Mesendoderm (in vitro differentiated cells): ENCODE data around the gene R3HDM2. TPM values are rescaled to one million over a fixed set of nuclear protein-coding genes. Genes with fewer than 3 reads are reported as not detected.

Source experiments
- DNase-seq: peaks from one replicate; pipeline ENCODE4 v3.0.0; 2013
- H2AK5ac ChIP-seq: 2 replicates; pipeline ENCODE4 v1.6.1; 2013; ENCODE audit warnings: low read length, inconsistent platforms
- H2BK120ac ChIP-seq: 2 replicates; pipeline ENCODE4 v1.6.1; 2013; ENCODE audit warnings: low read depth, mild to moderate bottlenecking, low read length, moderate library complexity, mixed read lengths
- H2BK15ac ChIP-seq: replicated peaks from 2 replicates; pipeline ENCODE4 v1.6.1; 2013; ENCODE audit warnings: low read depth, mild to moderate bottlenecking, moderate library complexity
- H2BK5ac ChIP-seq: 2 replicates; pipeline ENCODE4 v1.6.1; 2013; ENCODE audit warnings: low read length, inconsistent platforms
- H3K18ac ChIP-seq: 2 replicates; pipeline ENCODE4 v1.6.1; 2013; ENCODE audit warnings: mild to moderate bottlenecking, low read length, mixed read lengths
- H3K23ac ChIP-seq: one replicate; pipeline ENCODE4 v1.6.1; 2013; ENCODE audit warnings: low read length
- H3K27ac ChIP-seq: 2 replicates; pipeline ENCODE4 v1.5.1; 2013; ENCODE audit warnings: low read depth, mild to moderate bottlenecking, inconsistent platforms, low read length, moderate library complexity
- H3K27me3 ChIP-seq: 2 replicates; pipeline ENCODE4 v1.6.1; 2013; ENCODE audit warnings: low read length, control low read depth, mild to moderate bottlenecking, inconsistent platforms; ENCODE audit not compliant: insufficient read depth, poor library complexity
- H3K36me3 ChIP-seq: 2 replicates; pipeline ENCODE4 v1.6.1; 2013; ENCODE audit warnings: low read length, inconsistent platforms; ENCODE audit not compliant: control insufficient read depth, insufficient read depth
- H3K4ac ChIP-seq: one replicate; pipeline ENCODE4 v1.6.1; 2013; ENCODE audit warnings: low read depth, mild to moderate bottlenecking, low read length, moderate library complexity
- H3K4me1 ChIP-seq: 2 replicates; pipeline ENCODE4 v1.6.1; 2013; ENCODE audit warnings: low read depth, low read length, inconsistent platforms; ENCODE audit not compliant: control insufficient read depth
- H3K4me2 ChIP-seq: 2 replicates; pipeline ENCODE4 v1.6.1; 2013; ENCODE audit warnings: low read length
- H3K4me3 ChIP-seq: 2 replicates; pipeline ENCODE4 v1.5.1; 2013; ENCODE audit warnings: mild to moderate bottlenecking, low read length
- H3K56ac ChIP-seq: one replicate; pipeline ENCODE4 v1.6.1; 2013; ENCODE audit warnings: low read length
- H3K79me1 ChIP-seq: 2 replicates; pipeline ENCODE4 v1.6.1; 2013; ENCODE audit warnings: low read length, inconsistent platforms
- H3K79me2 ChIP-seq: 2 replicates; pipeline ENCODE4 v1.6.1; 2013; ENCODE audit warnings: mild to moderate bottlenecking, low read length; ENCODE audit not compliant: control insufficient read depth, insufficient read depth
- H3K9ac ChIP-seq: 2 replicates; pipeline ENCODE4 v1.6.1; 2013; ENCODE audit warnings: low read length, inconsistent platforms
- H4K5ac ChIP-seq: one replicate; pipeline ENCODE4 v1.6.1; 2013; ENCODE audit warnings: low read length
- H4K8ac ChIP-seq: one replicate; pipeline ENCODE4 v1.6.1; 2013; ENCODE audit warnings: low read depth, mild to moderate bottlenecking, control low read depth, low read length, moderate library complexity
- WGBS: extraction: QIAGEN DNeasy Blood & Tissue Kit; methylation state at CpG from one replicate; pipeline ENCODE4 v1.1.7; 2013; ENCODE audit warnings: low lambda C conversion rate, missing lambda C conversion rate; ENCODE audit not compliant: insufficient coverage; ENCODE audit errors: extremely low coverage; 5-methylcytosine and 5-hydroxymethylcytosine counted together
- polyA plus RNA-seq, 2 experiments: library from polyadenylated mRNA; stranded (reverse); fragments of 200-250 nt; gene quantifications; one replicate each; pipeline ENCODE4 v1.2.3, GENCODE V29; 2013

The R3HDM2 gene
- 14.4 TPM for polyA plus RNA-seq (2013, experiment 1 of 2)
- 14.6 TPM for polyA plus RNA-seq (2013, experiment 2 of 2)

DNA sequence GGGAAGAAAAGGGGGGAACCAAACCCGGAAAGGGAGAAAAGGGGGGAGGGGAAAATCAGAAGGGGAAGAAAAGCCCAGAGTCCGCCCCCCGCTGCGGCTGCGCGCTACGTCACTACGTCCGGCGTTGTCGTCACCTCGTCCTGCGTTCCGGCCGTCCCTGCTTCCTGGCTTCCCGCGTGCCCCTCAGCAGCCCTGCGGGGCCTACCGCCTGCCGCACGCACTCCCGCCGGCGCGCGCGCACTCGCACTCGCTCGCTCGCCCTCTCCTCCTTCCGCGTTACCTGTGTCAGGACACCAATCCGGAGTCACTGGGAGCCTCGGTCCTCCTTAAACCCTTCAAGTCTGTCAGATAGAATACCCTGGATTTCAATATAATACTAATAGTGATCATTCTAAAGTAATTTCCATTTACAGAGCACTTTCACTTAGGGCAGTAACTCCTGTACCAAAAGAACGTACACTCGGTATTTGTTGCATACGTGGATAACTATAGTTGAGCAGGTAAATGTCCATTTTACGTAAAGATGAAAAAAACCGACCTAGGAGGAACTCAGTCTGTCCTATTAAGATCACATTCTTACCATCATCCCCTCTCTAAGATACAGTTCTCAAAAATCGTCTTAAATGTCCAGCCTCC lies at the start of gene R3HDM2:
R3HDM2 (minus strand) TSS at position 113 of the 636 bp plus-strand sequence. CDS start 120,615 bp downstream, outside the sequence.
- Histone ChIP-seq H2BK15ac (no peak within 1 kb of the TSS), H3K4me1 (no peaks in the 10 kb centered on the region), H3K27me3 (no peaks in the 10 kb centered on the region), H3K18ac (peak within 1 kb of the TSS; percentile 99), H3K4me3 (peak within 1 kb of the TSS; percentile 65), H3K27ac (peak within 1 kb of the TSS; percentile 82), H3K4me2 (peak within 1 kb of the TSS; percentile 77), H3K4ac (peak within 1 kb of the TSS; percentile 98), H3K23ac (no peak within 1 kb of the TSS), H3K79me1 (peaks cover 2% of the 10 kb centered on the region), H2AK5ac (no peak within 1 kb of the TSS), H4K5ac (no peak within 1 kb of the TSS), H2BK5ac (no peak within 1 kb of the TSS), H4K8ac (peak within 1 kb of the TSS; percentile 87), H3K36me3 (no peaks in the 10 kb centered on the region), H3K9ac (peak within 1 kb of the TSS; percentile 81), H3K79me2 (peaks cover 4% of the 10 kb centered on the region), H3K56ac (peak within 1 kb of the TSS; percentile 92), H2BK120ac (no peak within 1 kb of the TSS)
- no CpG with 5 or more reads among the region's 41 CpGs for WGBS
- peak; percentile 95 for DNase-seq

DNA sequence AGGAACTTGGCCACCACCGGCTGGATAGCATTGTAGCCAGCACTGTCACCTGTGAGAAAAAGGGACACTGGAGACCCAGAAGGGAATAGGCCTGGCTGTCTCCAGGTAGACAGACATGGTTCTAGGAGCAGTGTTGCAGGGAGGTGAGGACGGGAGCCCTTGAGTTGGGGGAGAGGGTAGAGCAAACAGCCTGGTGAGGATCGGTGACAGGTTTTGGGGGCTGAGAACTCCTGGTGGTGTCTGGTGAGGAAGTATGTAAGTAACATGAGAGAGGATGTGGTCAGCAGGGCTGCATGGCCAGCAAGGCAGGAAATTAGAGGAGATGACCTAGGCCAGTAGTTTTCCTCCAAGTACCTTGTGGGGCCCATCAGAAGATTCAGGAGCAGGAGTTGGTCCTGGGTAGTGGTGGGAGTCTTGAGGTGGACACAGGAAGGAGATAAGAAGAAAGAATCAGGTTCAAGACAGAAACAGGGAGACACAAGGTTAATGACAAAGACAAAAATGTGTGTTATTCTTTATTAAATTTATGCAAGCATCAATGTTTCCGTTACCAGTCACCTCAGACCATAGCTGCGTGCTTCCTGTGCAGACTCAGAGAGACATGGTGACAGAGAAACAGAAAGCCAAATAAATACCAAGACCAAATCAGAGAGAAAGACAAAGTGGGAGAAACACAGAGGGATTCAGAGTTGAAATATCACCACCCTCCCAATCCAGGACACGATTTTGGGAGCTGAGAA lies 48.7 kb upstream of the R3HDM2 start, which contains the start of gene ARHGAP9:
ARHGAP9 (minus strand) TSS at position 491 of the 740 bp plus-strand sequence; CDS start at position 31, 460 bp downstream.
- H3K79me1 ChIP-seq, result no peaks in the 10 kb centered on the region
- no peak within 1 kb of the TSS for H3K4me2 ChIP-seq
- H2BK5ac ChIP-seq, result no peak within 1 kb of the TSS
- no peak within 1 kb of the TSS for H3K9ac ChIP-seq
- peaks cover 13% of the 10 kb centered on the region for H3K27me3 ChIP-seq
- no peak within 1 kb of the TSS for H4K8ac ChIP-seq
- no peaks in the 10 kb centered on the region for H3K79me2 ChIP-seq
- no peak within 1 kb of the TSS for H3K56ac ChIP-seq
- H4K5ac ChIP-seq, result no peak within 1 kb of the TSS
- no peak within 1 kb of the TSS for H2BK120ac ChIP-seq
- no peak within 1 kb of the TSS for H3K4ac ChIP-seq
- H2BK15ac ChIP-seq, result no peak within 1 kb of the TSS
- peaks cover 8% of the 10 kb centered on the region for H3K4me1 ChIP-seq
- no peak within 1 kb of the TSS for H2AK5ac ChIP-seq
- H3K36me3 ChIP-seq, result no peaks in the 10 kb centered on the region
- no peak within 1 kb of the TSS for H3K4me3 ChIP-seq
- no peak within 1 kb of the TSS for H3K23ac ChIP-seq
- no peak within 1 kb of the TSS for H3K27ac ChIP-seq
- no peak within 1 kb of the TSS for H3K18ac ChIP-seq
- no peak for DNase-seq
- WGBS, result no CpG with 5 or more reads among the region's 6 CpGs

DNA sequence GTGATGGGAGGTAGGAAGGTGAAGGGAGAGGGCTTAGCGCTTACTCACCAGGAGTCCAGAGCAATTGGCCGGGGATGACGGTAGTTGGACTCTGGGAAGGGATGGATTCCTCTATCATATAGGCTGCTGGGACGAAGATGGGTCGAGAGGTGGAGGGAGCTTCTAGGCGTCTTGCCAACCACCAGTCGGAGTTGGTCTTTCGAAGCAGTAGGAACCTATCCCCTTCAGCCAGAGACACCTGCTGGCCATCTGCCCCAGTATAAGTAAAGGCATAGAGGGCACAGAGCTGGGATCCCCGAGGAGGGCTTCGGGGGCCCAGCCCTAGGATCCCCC lies 48.2 kb upstream of the R3HDM2 start:
- WGBS, result no CpG with 5 or more reads among the region's 10 CpGs
- no peaks in the 10 kb centered on the region for H3K36me3 ChIP-seq
- H3K79me1 ChIP-seq, result no peaks in the 10 kb centered on the region
- H3K27ac ChIP-seq, result no peak overlapping the region
- no peaks in the 10 kb centered on the region for H3K79me2 ChIP-seq
- H3K4me3 ChIP-seq, result no peak overlapping the region
- H3K4me2 ChIP-seq, result no peak overlapping the region
- H2BK120ac ChIP-seq, result no peak overlapping the region
- H4K5ac ChIP-seq, result no peak overlapping the region
- DNase-seq, result no peak
- H4K8ac ChIP-seq, result no peak overlapping the region
- H3K23ac ChIP-seq, result no peak overlapping the region
- no peak overlapping the region for H3K56ac ChIP-seq
- H2AK5ac ChIP-seq, result no peak overlapping the region
- H3K27me3 ChIP-seq, result peaks cover 18% of the 10 kb centered on the region
- no peak overlapping the region for H3K4ac ChIP-seq
- H2BK5ac ChIP-seq, result no peak overlapping the region
- H2BK15ac ChIP-seq, result no peak overlapping the region
- H3K4me1 ChIP-seq, result peaks cover 8% of the 10 kb centered on the region
- no peak overlapping the region for H3K9ac ChIP-seq
- no peak overlapping the region for H3K18ac ChIP-seq

GRCh38 chr12:57477710-57478681 lies 47.2 kb upstream of the R3HDM2 start:
- Histone ChIP-seq H4K5ac (no peak overlapping the region), H4K8ac (no peak overlapping the region), H2BK5ac (no peak overlapping the region), H3K18ac (peak overlapping the region; percentile 33), H3K27ac (no peak overlapping the region), H3K4ac (no peak overlapping the region), H2BK15ac (no peak overlapping the region), H3K79me1 (no peaks in the 10 kb centered on the region), H3K56ac (peak overlapping the region; percentile 57), H3K27me3 (peaks cover 25% of the 10 kb centered on the region), H3K36me3 (no peaks in the 10 kb centered on the region), H3K4me2 (no peak overlapping the region), H2BK120ac (no peak overlapping the region), H3K79me2 (no peaks in the 10 kb centered on the region), H2AK5ac (no peak overlapping the region), H3K4me1 (peaks cover 8% of the 10 kb centered on the region), H3K9ac (peak overlapping the region; percentile 47), H3K4me3 (no peak overlapping the region), H3K23ac (no peak overlapping the region)
- no peak for DNase-seq
- no CpG with 5 or more reads among the region's 12 CpGs for WGBS

DNA sequence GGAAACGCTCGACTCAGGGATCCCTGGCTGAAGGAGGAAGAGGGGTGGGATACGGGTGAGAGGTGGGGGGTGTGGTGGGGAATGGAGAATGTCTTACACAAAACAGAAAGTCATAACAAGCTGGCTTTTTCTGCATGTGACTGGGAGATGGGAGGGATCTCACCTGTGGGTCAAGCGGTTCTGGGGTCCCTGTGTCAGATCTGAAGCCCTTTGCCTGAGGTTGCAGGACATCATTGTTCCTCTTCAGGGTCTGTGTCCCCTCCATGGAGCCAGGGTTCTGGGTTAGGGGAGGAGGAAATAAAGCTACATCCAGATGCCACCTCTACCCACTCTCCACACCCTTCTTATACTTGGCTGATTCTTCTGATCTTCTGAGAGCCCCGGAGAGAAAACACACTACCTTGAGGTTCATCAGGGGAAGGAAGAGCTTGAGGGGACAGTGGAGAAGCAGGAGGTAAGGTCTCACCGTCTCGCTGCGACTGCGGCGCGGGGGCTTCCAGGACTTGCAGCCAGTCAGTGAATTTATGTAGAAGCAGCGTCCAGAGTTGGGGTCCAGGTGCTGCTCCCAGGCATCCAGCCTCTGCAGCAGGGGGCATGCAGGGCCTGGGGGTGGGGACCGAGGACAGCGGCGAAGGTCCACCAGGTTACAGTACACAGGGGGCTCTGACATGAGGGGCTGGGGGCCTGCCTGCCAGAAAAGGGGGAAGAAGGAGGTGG lies 46.3 kb upstream of the R3HDM2 start:
- no CpG with 5 or more reads among the region's 15 CpGs for WGBS
- Histone ChIP-seq H3K4me3 (no peak overlapping the region), H4K5ac (no peak overlapping the region), H3K79me2 (no peaks in the 10 kb centered on the region), H2AK5ac (no peak overlapping the region), H3K18ac (peak overlapping the region; percentile 33), H3K9ac (peak overlapping the region; percentile 47), H3K4me1 (peaks cover 8% of the 10 kb centered on the region), H2BK120ac (no peak overlapping the region), H3K4me2 (no peak overlapping the region), H3K4ac (no peak overlapping the region), H2BK15ac (no peak overlapping the region), H2BK5ac (no peak overlapping the region), H3K79me1 (no peaks in the 10 kb centered on the region), H3K27me3 (peaks cover 25% of the 10 kb centered on the region), H3K36me3 (no peaks in the 10 kb centered on the region), H4K8ac (no peak overlapping the region), H3K56ac (peak overlapping the region; percentile 57), H3K23ac (no peak overlapping the region), H3K27ac (no peak overlapping the region)
- no peak for DNase-seq
